ENCODE measurements around the gene CEP57. TPM values are rescaled to one million over a fixed set of nuclear protein-coding genes. Genes with fewer than 3 reads are reported as not detected.
"Not testable (repeated sequence)": the region's sequence is repeated elsewhere in the genome, so short reads cannot be mapped to it uniquely, and the experiment has no call there.

The CEP57 gene
- total RNA-seq, 1 experiment from 2014 or later, result 58.7 TPM

- CTCF ChIA-PET, result no interaction called here
- Mint-ChIP-seq H3K27me3 (ENCODE audit: unreplicated experiment) (no peaks in the 10 kb centered on the region), H3K36me3 (ENCODE audit: insufficient read depth, unreplicated experiment) (peaks cover 14% of the 10 kb centered on the region), H3K9me3 (ENCODE audit: low read depth, unreplicated experiment) (no peaks in the 10 kb centered on the region), H3K4me1 (ENCODE audit: low read depth, unreplicated experiment) (no peaks in the 10 kb centered on the region), H3K27ac (ENCODE audit: unreplicated experiment) (no peak overlapping the region), H3K4me3 (ENCODE audit: low read depth, unreplicated experiment) (no peak overlapping the region)
- no TSS peak for BruUV-seq (replicated peaks)
- DNase-seq, result no peak
- no peak for TF ChIP-seq CTCF (IDR thresholded peaks at IDR 0.05; ENCODE audit: unreplicated experiment)
- intact Hi-C loops (cut with micrococcal nuclease; ENCODE audit: unreplicated experiment), result no loop called here
These were observed 12.5 kb downstream of the CEP57 start for GRCh38 chr11:95802806-95803205.

- CTCF ChIA-PET, result no interaction called here
These were observed 13.7 kb downstream of the CEP57 start for GRCh38 chr11:95803973-95804372.

GRCh38 chr11:95805869-95806268 lies 15.6 kb downstream of the CEP57 start:
- no peak for DNase-seq
- no TSS peak for BruUV-seq (replicated peaks)
- CTCF ChIA-PET, result no interaction called here
- no peaks in the 10 kb centered on the region for H3K9me3 Mint-ChIP-seq (ENCODE audit: low read depth, unreplicated experiment)
- no peak overlapping the region for H3K27ac Mint-ChIP-seq (ENCODE audit: unreplicated experiment)
- no peak for TF ChIP-seq CTCF (IDR thresholded peaks at IDR 0.05; ENCODE audit: unreplicated experiment)
- peaks cover 6% of the 10 kb centered on the region for H3K36me3 Mint-ChIP-seq (ENCODE audit: insufficient read depth, unreplicated experiment)
- no peaks in the 10 kb centered on the region for H3K27me3 Mint-ChIP-seq (ENCODE audit: unreplicated experiment)
- H3K4me3 Mint-ChIP-seq (ENCODE audit: low read depth, unreplicated experiment), result no peak overlapping the region
- no peaks in the 10 kb centered on the region for H3K4me1 Mint-ChIP-seq (ENCODE audit: low read depth, unreplicated experiment)
- intact Hi-C loops (cut with micrococcal nuclease; ENCODE audit: unreplicated experiment), result no loop called here

More at GRCh38 chr11:95803973-95804372, 13.7 kb downstream of the CEP57 start:
- no peak for DNase-seq
- Mint-ChIP-seq H3K9me3 (ENCODE audit: low read depth, unreplicated experiment) (no peaks in the 10 kb centered on the region), H3K27ac (ENCODE audit: unreplicated experiment) (no peak overlapping the region), H3K4me1 (ENCODE audit: low read depth, unreplicated experiment) (no peaks in the 10 kb centered on the region), H3K27me3 (ENCODE audit: unreplicated experiment) (no peaks in the 10 kb centered on the region), H3K4me3 (ENCODE audit: low read depth, unreplicated experiment) (no peak overlapping the region), H3K36me3 (ENCODE audit: insufficient read depth, unreplicated experiment) (peaks cover 14% of the 10 kb centered on the region)
- no peak for TF ChIP-seq CTCF (IDR thresholded peaks at IDR 0.05; ENCODE audit: unreplicated experiment)
- BruUV-seq (replicated peaks), result no TSS peak
- intact Hi-C loops (cut with micrococcal nuclease; ENCODE audit: unreplicated experiment), result no loop called here

GRCh38 chr11:95806464-95806863 lies 16.2 kb downstream of the CEP57 start:
- intact Hi-C loops (cut with micrococcal nuclease; ENCODE audit: unreplicated experiment); H3K27ac Mint-ChIP-seq (ENCODE audit: unreplicated experiment); H3K4me1 Mint-ChIP-seq (ENCODE audit: low read depth, unreplicated experiment); H3K36me3 Mint-ChIP-seq (ENCODE audit: insufficient read depth, unreplicated experiment); DNase-seq; H3K4me3 Mint-ChIP-seq (ENCODE audit: low read depth, unreplicated experiment); H3K9me3 Mint-ChIP-seq (ENCODE audit: low read depth, unreplicated experiment); BruUV-seq (replicated peaks); H3K27me3 Mint-ChIP-seq (ENCODE audit: unreplicated experiment): not testable (repeated sequence)
- CTCF ChIA-PET, result interaction anchor here (0.7 kb wide), 1 partner anchor 12 kb away, joined by 3 read pairs; no protein-coding TSS in a partner anchor

- H3K9me3 Mint-ChIP-seq (ENCODE audit: low read depth, unreplicated experiment); H3K36me3 Mint-ChIP-seq (ENCODE audit: insufficient read depth, unreplicated experiment); CTCF ChIA-PET: not testable (repeated sequence)
These were observed 20.8 kb downstream of the CEP57 start for GRCh38 chr11:95811052-95811451.

More at GRCh38 chr11:95811052-95811451, 20.8 kb downstream of the CEP57 start:
- H3K4me3 Mint-ChIP-seq (ENCODE audit: low read depth, unreplicated experiment); intact Hi-C loops (cut with micrococcal nuclease; ENCODE audit: unreplicated experiment); DNase-seq; H3K27me3 Mint-ChIP-seq (ENCODE audit: unreplicated experiment); H3K4me1 Mint-ChIP-seq (ENCODE audit: low read depth, unreplicated experiment); H3K27ac Mint-ChIP-seq (ENCODE audit: unreplicated experiment); BruUV-seq (replicated peaks): not testable (repeated sequence)
